HG03095 (cell line): ENCODE measurements around the gene SERHL2.
A peak's percentile ranks its signal among the peaks of the same experiment; 100 is the strongest.
"Not testable (repeated sequence)": the region's sequence is repeated elsewhere in the genome, so short reads cannot be mapped to it uniquely, and the experiment has no call there.

ENCODE experiments used
- ATAC-seq: cut with Tn5 transposase; IDR thresholded peaks from one replicate; pipeline ENCODE4 v1.9.1; 2021; ENCODE audit warnings: moderate library complexity; ENCODE audit not compliant: unreplicated experiment

SERHL2 gene

GRCh38 chr22:42603427-42603826 is 49.7 kb downstream of the SERHL2 start:
- no peak for ATAC-seq

DNA sequence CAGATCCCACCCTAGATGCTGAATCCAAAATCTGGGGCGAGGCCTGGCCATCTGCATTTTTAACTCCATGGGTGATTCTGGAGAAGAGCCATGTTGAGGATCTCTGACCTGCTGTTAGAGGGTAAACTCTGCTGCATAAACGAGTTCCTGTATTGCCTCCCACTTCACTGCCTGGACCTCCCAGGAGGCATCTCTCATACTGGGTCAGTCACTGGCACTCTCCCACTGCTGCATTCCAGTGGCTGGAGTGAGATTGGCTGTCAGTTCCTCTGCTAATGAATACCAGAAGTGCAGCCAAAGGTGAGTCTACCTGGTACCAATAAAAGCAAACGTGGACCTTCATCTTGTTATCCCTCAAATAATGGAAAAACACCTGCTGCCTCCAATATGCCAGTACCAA is 50.6 kb downstream of the SERHL2 start:
- ATAC-seq = no peak

DNA sequence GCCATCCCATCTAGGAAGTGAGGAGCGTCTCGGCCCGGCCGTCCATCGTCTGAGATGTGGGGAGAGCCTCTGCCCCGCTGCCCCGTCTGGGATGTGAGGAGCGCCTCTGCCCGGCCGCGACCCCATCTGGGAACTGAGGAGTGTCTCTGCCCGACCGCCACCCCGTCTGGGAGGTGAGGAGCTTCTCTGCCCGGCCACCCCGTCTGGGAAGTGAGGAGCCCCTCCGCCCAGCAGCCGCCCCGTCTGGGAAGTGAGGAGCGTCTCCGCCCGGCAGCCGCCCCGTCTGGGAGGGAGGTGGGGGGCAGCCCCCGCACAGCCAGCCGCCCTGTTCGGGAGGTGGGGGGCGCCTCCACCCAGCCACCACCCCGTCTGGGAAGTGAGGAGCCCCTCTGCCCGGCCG is 53.9 kb downstream of the SERHL2 start:
- not testable (repeated sequence) for ATAC-seq

DNA sequence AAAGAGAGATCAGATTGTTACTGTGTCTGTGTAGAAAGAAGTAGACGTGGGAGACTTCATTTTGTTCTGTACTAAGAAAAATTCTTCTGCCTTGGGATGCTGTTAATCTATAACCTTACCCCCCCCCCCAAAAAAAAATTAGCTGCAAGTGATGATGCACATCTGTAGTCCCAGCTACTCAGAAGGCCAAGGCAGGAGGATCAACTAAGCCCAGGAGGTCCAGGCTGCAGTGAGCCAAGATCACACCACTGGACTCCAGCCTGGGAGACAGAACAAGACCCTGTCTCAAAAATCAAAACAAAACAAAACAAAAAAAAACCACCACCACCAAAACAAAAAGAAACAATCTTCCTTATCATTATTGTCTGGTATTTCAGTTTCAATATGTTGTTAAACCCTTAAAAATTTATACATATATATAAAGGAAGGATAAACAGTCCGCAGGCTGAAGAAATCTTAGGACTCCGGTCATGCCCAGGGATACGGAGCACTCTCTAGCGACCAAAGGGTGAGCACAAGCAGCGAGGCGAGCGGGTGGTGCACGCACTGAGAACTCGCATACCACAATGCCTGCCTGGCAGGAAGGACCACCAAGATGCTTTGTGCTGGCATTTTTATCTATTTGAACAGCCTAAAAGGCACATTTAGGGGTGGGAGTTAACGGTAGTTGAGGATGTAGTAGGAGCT is 54.5 kb downstream of the SERHL2 start:
- no peak for ATAC-seq

- ATAC-seq = no peak
Observed at GRCh38 chr22:42608823-42609361, 55.1 kb downstream of the SERHL2 start.

- ATAC-seq = no peak
Observed at GRCh38 chr22:42610186-42610585, 56.4 kb downstream of the SERHL2 start.

DNA sequence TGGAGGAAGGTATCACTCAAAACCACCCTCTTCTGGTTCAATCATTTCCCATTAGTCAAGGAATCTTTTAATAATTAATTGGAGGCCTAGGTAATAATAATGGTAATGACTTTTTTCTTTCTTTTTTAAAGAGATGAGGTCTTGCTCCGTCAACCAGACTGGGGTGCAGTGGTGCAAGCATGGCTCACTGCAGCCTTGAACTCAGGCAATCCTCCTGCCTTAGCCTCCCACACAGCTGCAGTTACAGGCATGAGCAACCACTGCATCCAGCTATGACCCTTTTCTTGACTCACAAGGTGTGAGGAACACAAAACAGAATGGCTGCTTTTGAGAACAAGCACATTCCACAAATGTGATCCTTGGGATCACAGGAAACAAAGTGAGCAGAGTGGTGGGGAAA is 57.3 kb downstream of the SERHL2 start:
- no peak for ATAC-seq

- no peak for ATAC-seq
Observed at GRCh38 chr22:42612336-42612735, 58.6 kb downstream of the SERHL2 start.

DNA sequence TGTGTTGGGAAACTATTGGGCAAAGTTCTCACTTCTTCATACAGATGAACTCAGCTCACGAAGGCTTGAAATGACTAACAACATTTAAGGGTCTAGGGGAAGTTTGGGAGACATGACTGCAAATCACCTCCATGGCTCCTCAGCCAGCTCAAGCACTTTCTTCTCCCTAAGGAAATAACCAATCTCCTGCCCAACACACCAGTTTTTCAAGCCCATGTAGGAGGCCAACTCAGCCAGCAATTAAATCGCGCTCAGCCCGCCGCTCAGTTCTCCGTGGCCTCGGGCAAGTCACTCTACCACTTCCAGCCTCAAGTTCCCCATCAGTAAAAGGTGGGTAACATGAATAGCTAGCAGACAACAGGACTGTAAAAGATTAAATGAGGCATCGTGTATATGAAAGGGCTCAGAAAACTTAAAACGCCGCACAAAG is 60.1 kb downstream of the SERHL2 start:
- no peak for ATAC-seq

DNA sequence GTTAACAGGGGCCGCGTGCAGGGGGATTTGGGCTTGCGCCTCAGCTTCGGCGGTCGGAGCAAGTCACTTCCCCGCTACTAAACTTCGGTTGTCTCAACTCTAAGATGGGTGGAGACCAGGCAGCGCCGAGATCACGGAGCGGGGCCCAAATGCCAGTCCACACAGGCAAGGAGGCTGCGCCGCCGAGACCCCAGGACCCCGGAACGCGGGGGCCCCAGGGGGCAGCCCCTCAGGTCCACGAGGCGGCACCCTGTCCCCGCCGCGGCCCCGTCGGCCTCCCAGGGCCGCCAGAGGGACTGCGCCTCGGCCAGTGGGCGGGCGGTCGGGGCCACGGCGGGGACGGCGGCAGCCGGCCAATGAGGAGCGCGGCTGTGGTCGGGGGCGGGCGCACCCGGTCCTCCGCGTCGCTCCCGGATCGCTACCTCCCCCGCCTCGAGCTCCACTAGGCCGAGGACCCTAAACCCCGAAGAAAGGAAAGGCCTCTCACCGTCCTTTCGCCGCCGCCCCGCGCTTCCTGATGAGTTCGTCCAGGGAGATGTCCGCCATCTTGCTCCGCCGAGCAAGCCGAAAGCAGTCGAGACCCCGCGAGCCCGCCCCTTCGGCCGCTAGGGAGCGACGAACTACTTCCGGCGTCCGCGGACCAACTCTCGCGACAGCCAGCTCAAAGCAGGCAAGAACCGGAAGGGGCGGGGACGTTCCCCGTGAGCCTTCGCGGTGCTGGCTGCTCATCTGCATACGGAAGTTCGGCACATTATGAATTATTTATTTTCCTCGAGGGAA is 60.7 kb downstream of the SERHL2 start, which contains the start of gene POLDIP3:
POLDIP3 (minus strand) TSS at position 572 of the 780 bp plus-strand sequence; CDS start at position 546, 26 bp downstream.
- peak; percentile 51 for ATAC-seq

DNA sequence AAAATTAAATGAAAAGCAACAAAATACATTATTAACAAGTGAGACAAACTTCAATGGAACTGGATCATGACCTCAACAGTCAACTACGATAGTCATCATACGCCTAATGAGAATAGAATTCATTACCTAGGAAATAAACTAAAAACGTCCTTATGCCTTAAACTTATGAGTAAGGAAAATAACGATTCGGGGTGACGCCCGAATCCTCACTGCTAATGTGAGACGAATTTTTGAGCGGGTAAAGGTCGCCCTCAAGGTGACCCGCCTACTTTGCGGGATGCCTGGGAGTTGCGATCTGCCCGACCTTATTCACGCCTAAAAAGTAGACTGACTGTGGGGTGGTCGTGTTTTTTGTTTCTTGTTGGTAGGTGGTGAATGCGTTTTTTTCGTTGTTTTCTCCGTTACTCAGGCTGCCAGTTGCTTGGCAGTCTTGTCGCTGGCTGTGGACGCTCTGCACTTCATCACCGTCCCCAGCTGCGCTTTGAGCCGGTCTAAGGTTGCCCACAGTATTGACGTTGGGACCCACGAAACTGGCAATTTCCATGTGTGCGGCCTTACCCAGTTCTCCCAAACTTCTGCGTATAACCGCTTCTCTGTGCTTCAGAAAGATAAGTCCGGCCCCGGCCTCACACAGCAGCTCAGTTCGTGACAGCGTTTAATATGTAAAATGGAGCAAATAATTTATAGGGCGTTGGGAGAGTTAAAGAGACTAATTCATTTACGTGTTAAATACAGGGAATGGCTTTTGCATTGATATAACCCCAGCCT is 61.5 kb downstream of the SERHL2 start:
- peak; percentile 50 for ATAC-seq

- ATAC-seq = not testable (repeated sequence)
Observed at GRCh38 chr22:42615860-42616175, 62.1 kb downstream of the SERHL2 start.

- ATAC-seq = no peak
Observed at GRCh38 chr22:42617155-42617983, 63.6 kb downstream of the SERHL2 start.

- no peak for ATAC-seq
Observed at GRCh38 chr22:42619261-42620063, 65.7 kb downstream of the SERHL2 start.

GRCh38 chr22:42620084-42620483 is 66.3 kb downstream of the SERHL2 start:
- ATAC-seq = no peak

DNA sequence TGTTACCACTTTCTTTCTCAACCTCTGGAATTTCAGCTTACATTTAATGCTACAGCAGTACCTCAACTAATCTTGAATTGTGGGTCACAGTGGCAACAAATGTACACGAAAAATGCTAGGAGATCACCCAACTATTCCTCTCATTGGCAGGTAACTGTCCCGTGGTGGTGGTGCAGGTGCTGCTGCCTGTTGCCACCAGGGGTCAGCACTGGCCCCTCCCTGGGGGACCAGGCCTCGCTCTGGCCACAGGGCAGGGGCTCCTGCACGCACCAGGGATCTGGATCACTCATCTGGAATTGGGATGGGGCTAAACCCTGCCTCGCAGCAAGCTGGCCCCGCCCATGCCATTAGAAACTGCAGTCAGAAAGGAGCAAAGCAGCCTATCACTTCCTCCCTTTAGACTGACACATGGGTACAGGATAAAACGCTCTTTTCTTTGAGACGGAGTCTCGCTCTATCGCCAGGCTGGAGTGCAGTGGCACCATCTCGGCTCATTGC is 67.8 kb downstream of the SERHL2 start:
- ATAC-seq = no peak

DNA sequence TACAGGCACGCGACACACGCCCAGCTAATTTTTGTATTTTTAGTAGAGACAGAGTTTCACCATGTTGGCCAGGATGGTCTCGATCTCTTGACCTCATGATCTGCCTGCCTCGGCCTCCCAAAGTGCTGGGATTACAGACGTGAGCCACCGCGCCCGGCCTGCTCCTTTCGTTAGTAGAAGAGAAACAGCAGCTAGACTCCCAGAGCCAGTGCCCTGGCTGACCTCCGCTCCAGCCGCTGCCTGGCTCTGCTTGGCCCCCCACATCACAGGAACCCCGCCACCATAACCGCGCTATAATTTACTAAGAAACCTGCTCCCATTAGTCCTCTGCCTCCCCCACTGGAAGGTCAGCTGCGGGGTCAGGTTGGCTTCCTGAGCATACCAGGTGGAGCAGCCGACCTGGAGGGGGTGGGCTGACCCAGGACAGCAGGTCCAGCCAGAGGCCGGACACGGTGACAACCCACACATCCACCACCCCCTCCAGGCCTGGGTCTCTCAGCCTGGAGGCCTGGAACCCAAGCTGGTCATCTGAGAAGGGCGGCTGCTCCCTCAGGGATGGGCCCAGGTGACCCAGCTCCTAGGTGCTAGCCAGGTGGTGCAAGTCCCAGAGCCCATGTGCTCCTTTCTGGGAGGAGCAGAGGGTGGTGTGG is 68.4 kb downstream of the SERHL2 start:
- ATAC-seq = no peak

- no peak for ATAC-seq
Observed at GRCh38 chr22:42623301-42623751, 69.6 kb downstream of the SERHL2 start.
